Tibial nerve (tissue), 3 donors: ENCODE measurements around the gene HLA-DRB1.

Source experiments
- POLR2A ChIP-seq, 2 donors: fragments of 450-650 bp; IDR thresholded peaks; one replicate each; pipeline ENCODE4 v1.6.1; 2017; ENCODE audit warnings: antibody characterized with exemption in 2 of 2, mild to moderate bottlenecking in 2 of 2, moderate library complexity in 2 of 2
- TF ChIP-seq, protein P1 (sequence below), 5 experiments: fragments of 200-600 bp in 3 of 5; fragments of 450-650 bp in 2 of 5; sonication (generic) in 3 of 5; IDR thresholded peaks; one replicate each; pipeline ENCODE4 v1.5.1; 2016 to 2019; ENCODE audit warnings: antibody characterized with exemption in 5 of 5, mild to moderate bottlenecking in 3 of 5, moderate library complexity in 2 of 5

DNA sequence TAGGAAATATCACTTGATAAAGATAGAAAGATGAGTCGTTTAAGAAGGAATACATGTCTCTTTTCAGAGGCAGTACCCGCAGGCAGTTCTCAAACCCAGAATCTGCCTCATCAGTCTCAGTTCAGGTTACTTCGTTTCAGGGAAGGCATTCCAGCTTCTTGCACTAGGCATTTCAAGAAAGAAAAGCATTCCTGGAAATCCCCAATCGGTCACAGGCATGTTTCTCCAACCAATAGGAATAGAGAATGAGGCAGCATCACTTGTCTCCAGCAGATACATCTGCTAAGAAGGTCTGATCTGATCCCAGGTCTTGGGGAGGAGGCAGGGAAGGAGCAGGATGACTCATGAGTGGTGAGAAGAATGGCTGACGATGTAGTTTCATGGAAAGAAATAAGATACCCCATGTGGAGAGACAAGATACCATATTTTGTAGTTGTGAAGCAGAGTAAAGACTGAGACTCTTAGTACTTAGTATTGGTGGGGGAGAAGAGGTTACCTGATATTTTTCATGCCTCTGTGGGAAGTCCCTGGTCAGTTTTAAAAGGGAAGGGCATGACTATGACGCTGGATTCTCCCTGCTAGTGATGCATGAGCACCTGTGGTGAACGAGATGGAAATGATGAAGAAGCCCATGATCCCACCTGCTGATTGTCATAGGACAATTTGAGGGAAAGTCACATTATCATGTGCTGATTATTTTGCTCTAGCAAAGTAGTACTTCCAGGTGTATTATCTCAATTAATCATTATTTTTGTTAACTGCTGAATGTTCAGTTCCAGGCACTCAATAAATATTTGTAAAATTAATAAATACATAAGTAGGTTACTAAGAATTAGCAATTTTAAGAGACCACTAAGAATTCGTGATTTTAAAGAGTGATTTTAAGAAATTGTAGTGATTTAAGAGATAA is 20.3 kb upstream of the HLA-DRB1 start:
- no peak for TF ChIP-seq POLR2A (IDR thresholded peaks at IDR 0.05)
- TF ChIP-seq, protein P1, sequence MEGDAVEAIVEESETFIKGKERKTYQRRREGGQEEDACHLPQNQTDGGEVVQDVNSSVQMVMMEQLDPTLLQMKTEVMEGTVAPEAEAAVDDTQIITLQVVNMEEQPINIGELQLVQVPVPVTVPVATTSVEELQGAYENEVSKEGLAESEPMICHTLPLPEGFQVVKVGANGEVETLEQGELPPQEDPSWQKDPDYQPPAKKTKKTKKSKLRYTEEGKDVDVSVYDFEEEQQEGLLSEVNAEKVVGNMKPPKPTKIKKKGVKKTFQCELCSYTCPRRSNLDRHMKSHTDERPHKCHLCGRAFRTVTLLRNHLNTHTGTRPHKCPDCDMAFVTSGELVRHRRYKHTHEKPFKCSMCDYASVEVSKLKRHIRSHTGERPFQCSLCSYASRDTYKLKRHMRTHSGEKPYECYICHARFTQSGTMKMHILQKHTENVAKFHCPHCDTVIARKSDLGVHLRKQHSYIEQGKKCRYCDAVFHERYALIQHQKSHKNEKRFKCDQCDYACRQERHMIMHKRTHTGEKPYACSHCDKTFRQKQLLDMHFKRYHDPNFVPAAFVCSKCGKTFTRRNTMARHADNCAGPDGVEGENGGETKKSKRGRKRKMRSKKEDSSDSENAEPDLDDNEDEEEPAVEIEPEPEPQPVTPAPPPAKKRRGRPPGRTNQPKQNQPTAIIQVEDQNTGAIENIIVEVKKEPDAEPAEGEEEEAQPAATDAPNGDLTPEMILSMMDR (IDR thresholded peaks at IDR 0.05) = no peak
